ENCODE measurements around the gene LSR.

The LSR gene

DNA sequence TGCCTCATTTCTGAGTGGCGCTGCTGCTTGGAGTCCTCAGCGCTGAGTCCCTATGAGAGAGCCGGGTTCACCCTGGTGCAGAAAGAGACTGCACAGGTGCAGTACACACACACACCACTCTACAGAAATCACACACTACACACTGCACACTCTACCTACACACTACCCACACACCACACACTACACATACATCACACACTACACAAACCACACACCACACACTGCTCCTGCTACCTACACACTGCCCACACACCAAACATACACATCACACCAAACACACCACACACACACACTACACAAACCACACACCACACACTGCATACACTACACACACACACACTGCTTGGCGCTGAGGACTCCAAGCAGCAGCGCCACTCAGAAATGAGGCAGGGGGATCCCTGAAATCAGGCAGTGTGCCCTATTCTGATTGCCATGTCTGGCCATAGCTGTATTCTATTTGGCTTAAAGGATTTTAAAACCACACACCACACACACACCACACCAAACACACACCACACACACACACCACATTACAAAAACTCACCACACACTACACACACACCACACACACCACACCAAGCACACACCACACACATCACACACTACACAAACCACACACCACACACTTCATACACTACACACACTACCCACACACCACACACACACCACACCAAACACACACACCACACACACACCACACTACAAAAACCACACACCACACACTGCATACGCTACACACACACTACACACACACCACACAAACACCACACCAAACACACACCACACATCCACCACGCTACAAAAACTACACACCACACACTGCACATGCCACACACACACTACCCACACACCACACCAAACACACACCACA, 48.1 kb downstream of the LSR start:
- no peak for TF ChIP-seq ZFX (IDR thresholded peaks at IDR 0.05; ENCODE audit: borderline replicate concordance)
- TF ChIP-seq, protein P1, sequence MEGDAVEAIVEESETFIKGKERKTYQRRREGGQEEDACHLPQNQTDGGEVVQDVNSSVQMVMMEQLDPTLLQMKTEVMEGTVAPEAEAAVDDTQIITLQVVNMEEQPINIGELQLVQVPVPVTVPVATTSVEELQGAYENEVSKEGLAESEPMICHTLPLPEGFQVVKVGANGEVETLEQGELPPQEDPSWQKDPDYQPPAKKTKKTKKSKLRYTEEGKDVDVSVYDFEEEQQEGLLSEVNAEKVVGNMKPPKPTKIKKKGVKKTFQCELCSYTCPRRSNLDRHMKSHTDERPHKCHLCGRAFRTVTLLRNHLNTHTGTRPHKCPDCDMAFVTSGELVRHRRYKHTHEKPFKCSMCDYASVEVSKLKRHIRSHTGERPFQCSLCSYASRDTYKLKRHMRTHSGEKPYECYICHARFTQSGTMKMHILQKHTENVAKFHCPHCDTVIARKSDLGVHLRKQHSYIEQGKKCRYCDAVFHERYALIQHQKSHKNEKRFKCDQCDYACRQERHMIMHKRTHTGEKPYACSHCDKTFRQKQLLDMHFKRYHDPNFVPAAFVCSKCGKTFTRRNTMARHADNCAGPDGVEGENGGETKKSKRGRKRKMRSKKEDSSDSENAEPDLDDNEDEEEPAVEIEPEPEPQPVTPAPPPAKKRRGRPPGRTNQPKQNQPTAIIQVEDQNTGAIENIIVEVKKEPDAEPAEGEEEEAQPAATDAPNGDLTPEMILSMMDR (IDR thresholded peaks at IDR 0.05): no peak
- no peak overlapping the region for H3K27ac ChIP-seq

GRCh38 chr19:35297515-35297848, 48.7 kb downstream of the LSR start:
- TF ChIP-seq, protein P1 (IDR thresholded peaks at IDR 0.05): no peak
- TF ChIP-seq ZFX (IDR thresholded peaks at IDR 0.05; ENCODE audit: borderline replicate concordance): no peak
- no peak overlapping the region for H3K27ac ChIP-seq

GRCh38 chr19:35297922-35298321, 49.1 kb downstream of the LSR start:
- TF ChIP-seq, protein P1 (IDR thresholded peaks at IDR 0.05): no peak
- no peak for TF ChIP-seq ZFX (IDR thresholded peaks at IDR 0.05; ENCODE audit: borderline replicate concordance)
- no peak overlapping the region for H3K27ac ChIP-seq

DNA sequence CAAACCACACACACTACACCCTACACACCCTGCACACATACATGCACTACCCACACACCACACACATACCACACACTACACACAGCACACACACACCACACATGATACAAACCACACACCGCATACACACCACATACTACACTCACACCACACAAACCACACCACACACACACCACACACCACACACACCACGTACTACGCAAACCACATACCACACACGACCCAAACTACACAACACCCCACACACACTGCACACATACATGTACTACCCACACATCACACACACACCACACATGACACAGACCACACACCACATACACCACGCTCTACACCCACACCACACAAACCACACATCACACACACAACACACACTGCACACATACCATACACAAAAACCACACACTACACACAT, 49.8 kb downstream of the LSR start:
- TF ChIP-seq, protein P1 (IDR thresholded peaks at IDR 0.05): no peak
- TF ChIP-seq ZFX (IDR thresholded peaks at IDR 0.05; ENCODE audit: borderline replicate concordance): no peak
- no peak overlapping the region for H3K27ac ChIP-seq

DNA sequence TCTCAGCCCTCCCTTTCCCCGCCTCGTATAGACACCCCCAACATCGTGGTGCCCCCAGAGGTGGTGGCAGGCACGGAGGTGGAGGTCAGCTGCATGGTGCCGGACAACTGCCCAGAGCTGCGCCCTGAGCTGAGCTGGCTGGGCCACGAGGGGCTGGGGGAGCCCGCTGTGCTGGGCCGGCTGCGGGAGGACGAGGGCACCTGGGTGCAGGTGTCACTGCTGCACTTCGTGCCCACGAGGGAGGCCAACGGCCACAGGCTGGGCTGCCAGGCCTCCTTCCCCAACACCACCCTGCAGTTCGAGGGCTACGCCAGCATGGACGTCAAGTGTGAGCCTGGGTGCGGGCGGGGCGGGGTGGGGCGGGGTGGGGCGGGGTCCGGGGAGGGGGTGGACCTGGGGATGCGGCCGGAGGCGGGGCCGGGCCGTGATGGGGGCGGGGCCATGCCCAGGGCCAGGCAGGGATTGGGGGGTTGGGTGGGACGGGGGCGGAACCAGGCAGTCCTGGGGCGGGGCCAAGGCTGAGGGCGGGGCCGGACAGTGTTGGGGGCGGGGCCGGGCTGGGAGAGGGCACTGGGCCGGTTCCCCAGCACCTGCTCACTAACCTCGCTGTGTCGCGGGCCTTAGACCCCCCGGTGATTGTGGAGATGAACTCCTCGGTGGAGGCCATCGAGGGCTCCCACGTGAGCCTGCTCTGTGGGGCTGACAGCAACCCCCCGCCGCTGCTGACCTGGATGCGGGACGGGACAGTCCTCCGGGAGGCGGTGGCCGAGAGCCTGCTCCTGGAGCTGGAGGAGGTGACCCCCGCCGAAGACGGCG, 50.9 kb downstream of the LSR start:
- H3K27ac ChIP-seq: no peak overlapping the region
- TF ChIP-seq, protein P1 (IDR thresholded peaks at IDR 0.05): no peak
- no peak for TF ChIP-seq ZFX (IDR thresholded peaks at IDR 0.05; ENCODE audit: borderline replicate concordance)

DNA sequence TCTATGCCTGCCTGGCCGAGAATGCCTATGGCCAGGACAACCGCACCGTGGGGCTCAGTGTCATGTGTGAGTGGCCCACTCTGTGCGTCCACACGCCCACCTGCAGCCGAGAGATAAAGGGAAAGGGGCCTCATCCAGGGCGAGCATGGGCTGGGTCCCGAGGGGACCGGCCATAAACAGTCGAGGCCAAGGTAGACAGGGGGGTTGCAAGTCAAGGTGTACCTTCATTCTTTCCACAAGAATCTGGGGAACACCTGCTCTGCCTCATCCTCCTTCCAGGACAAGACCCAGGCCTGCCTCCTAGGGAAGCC, 51.5 kb downstream of the LSR start:
- no peak for TF ChIP-seq ZFX (IDR thresholded peaks at IDR 0.05; ENCODE audit: borderline replicate concordance)
- TF ChIP-seq, protein P1 (IDR thresholded peaks at IDR 0.05): no peak
- H3K27ac ChIP-seq: no peak overlapping the region

GRCh38 chr19:35301961-35302360, 53.2 kb downstream of the LSR start:
- H3K27ac ChIP-seq: no peak overlapping the region
- TF ChIP-seq ZFX (IDR thresholded peaks at IDR 0.05; ENCODE audit: borderline replicate concordance): no peak
- TF ChIP-seq, protein P1 (IDR thresholded peaks at IDR 0.05): no peak

Data from 22Rv1 (cell line).